Measurements from ENCODE around the gene RPL28. TPM values are rescaled to one million over a fixed set of nuclear protein-coding genes. Genes with fewer than 3 reads are reported as not detected.

Gene RPL28
- total RNA-seq, 3 donors from 2014 or later: 942 to 1,365 (median 1,241) TPM

- ATAC-seq (peak; percentile 50), DNase-seq (peak in 1 of 3 donors; percentile 42)
These were observed 16.8 kb upstream of the RPL28 start for GRCh38 chr19:55368701-55369563.

GRCh38 chr19:55369653-55370304 lies 16.0 kb upstream of the RPL28 start:
- DNase-seq (peak in 1 of 3 donors; percentile 44), ATAC-seq (peak; percentile 23)
- intact Hi-C loops (cut with DNase I, micrococcal nuclease): no loop called here
- Histone ChIP-seq H3K4me3 (no peak overlapping the region), H3K9me3 (no peaks in the 10 kb centered on the region), H3K36me3 (ENCODE audit: low read depth) (no peaks in the 10 kb centered on the region), H3K4me1 (ENCODE audit: low read depth) (peaks cover 8% of the 10 kb centered on the region)
- TF ChIP-seq CTCF (IDR thresholded peaks at IDR 0.05): no peak

More at GRCh38 chr19:55368701-55369563, 16.8 kb upstream of the RPL28 start:
- TF ChIP-seq CTCF (IDR thresholded peaks at IDR 0.05): no peak
- H3K4me1 ChIP-seq (ENCODE audit: low read depth): peaks cover 8% of the 10 kb centered on the region
- H3K9me3 ChIP-seq: no peaks in the 10 kb centered on the region
- intact Hi-C loops (cut with DNase I, micrococcal nuclease): no loop called here
- H3K36me3 ChIP-seq (ENCODE audit: low read depth): no peaks in the 10 kb centered on the region
- H3K4me3 ChIP-seq: no peak overlapping the region

- ATAC-seq: no peak
- TF ChIP-seq CTCF (IDR thresholded peaks at IDR 0.05): no peak
- Histone ChIP-seq H3K4me1 (ENCODE audit: low read depth) (peaks cover 8% of the 10 kb centered on the region), H3K4me3 (no peak within 1 kb of the TSS), H3K36me3 (ENCODE audit: low read depth) (no peaks in the 10 kb centered on the region), H3K9me3 (no peaks in the 10 kb centered on the region)
- intact Hi-C loops (cut with DNase I, micrococcal nuclease): no loop called here
- DNase-seq: peak in 1 of 3 donors; percentile 44
These were observed 15.3 kb upstream of the RPL28 start, which contains the start of gene IL11 for GRCh38 chr19:55370305-55370988. TSS of gene IL11 (minus strand) at chr19:55370463. CDS start at chr19:55370310, 153 bp downstream.

GRCh38 chr19:55372316-55373081 lies 13.2 kb upstream of the RPL28 start:
- intact Hi-C loops (cut with DNase I, micrococcal nuclease): no loop called here
- Histone ChIP-seq H3K9me3 (no peaks in the 10 kb centered on the region), H3K36me3 (ENCODE audit: low read depth) (no peaks in the 10 kb centered on the region), H3K4me3 (no peak overlapping the region), H3K4me1 (ENCODE audit: low read depth) (peaks cover 8% of the 10 kb centered on the region)
- TF ChIP-seq CTCF (IDR thresholded peaks at IDR 0.05): no peak
- DNase-seq (no peak), ATAC-seq (no peak)
